Measurements from ENCODE around the gene FHL3. TPM values are rescaled to one million over a fixed set of nuclear protein-coding genes. Genes with fewer than 3 reads are reported as not detected.

FHL3 gene
- total and polyA plus RNA-seq, 8 donors: 14.8 to 34.4 (median 17.8) TPM

DNA sequence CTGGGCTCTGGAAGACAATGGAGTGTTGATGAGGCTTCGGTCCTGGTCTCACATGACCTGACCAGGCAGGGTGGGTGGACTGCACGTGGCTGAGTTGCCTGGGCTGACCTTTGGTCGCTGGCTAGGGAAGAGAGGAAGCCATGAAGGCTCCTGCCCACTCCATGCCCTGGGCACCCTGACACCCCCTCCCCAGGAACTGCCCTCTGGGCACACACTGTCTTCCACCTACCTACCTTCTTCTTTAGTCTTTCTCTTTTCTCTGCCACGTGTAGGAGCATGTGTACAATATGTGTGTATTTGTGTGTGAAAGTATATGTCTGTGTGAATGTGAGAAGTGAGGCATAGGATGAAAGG lies 26.2 kb upstream of the FHL3 start:
- Histone ChIP-seq H3K4me3 (no peak overlapping the region), H3K27me3 (peaks cover 0 to 21% of the 10 kb centered on the region in 2 donors), H3K36me3 (no peaks in the 10 kb centered on the region), H3K4me1 (peaks cover 15 to 32% of the 10 kb centered on the region in 2 donors), H3K9me3 (no peaks in the 10 kb centered on the region), H3K27ac (no peak overlapping the region)
- intact Hi-C loops (cut with DNase I): no loop called here
- ATAC-seq: no peak
- TF ChIP-seq, protein P1, sequence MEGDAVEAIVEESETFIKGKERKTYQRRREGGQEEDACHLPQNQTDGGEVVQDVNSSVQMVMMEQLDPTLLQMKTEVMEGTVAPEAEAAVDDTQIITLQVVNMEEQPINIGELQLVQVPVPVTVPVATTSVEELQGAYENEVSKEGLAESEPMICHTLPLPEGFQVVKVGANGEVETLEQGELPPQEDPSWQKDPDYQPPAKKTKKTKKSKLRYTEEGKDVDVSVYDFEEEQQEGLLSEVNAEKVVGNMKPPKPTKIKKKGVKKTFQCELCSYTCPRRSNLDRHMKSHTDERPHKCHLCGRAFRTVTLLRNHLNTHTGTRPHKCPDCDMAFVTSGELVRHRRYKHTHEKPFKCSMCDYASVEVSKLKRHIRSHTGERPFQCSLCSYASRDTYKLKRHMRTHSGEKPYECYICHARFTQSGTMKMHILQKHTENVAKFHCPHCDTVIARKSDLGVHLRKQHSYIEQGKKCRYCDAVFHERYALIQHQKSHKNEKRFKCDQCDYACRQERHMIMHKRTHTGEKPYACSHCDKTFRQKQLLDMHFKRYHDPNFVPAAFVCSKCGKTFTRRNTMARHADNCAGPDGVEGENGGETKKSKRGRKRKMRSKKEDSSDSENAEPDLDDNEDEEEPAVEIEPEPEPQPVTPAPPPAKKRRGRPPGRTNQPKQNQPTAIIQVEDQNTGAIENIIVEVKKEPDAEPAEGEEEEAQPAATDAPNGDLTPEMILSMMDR (IDR thresholded peaks at IDR 0.05): no peak
- no peak for DNase-seq

DNA sequence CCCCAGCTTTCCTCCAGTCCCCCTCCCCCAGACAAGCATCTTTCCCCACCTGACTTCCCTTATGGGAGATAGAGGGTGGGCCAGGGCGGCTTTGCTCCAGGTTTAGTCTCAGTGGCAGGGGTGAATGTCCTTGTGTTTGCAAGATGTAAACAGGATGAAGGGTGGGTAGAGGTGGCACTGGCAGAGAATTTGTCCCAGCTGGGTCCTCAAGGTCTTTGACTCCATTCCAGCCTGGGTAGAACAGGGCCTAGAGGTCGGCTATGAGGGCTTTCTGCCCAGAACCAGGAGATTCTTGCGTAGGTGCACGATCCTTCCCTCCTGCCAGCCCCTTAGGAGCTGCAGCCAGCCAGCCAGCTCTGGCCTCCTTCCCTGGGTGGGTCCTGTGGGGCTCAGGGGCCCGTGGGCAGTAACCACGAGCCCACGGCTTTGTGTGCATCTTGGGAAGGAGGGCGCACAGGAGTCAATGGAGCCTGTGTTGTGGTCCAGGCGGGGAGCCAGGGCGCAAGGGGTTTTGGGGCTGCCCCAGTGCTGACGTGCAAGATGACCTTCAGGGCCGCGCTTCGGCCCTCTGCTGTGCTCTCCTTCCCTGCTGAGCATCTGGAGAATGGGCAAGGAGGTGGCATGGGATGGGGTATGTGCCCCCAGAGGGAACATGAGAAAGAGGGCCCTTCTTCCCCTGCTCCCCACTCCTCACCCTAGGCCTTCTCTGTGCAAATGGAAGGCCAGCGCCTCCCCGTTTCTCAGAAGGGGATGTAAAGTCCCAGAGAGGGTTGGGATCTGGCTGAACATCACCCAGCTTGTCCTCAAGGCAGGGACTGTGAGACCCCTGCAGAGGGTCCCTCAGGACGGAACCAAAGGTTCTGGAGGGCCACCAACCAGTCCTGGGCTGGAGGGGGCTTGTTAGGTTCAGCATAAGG lies 25.5 kb upstream of the FHL3 start:
- no peak overlapping the region for H3K4me3 ChIP-seq
- no peak overlapping the region for H3K27ac ChIP-seq

DNA sequence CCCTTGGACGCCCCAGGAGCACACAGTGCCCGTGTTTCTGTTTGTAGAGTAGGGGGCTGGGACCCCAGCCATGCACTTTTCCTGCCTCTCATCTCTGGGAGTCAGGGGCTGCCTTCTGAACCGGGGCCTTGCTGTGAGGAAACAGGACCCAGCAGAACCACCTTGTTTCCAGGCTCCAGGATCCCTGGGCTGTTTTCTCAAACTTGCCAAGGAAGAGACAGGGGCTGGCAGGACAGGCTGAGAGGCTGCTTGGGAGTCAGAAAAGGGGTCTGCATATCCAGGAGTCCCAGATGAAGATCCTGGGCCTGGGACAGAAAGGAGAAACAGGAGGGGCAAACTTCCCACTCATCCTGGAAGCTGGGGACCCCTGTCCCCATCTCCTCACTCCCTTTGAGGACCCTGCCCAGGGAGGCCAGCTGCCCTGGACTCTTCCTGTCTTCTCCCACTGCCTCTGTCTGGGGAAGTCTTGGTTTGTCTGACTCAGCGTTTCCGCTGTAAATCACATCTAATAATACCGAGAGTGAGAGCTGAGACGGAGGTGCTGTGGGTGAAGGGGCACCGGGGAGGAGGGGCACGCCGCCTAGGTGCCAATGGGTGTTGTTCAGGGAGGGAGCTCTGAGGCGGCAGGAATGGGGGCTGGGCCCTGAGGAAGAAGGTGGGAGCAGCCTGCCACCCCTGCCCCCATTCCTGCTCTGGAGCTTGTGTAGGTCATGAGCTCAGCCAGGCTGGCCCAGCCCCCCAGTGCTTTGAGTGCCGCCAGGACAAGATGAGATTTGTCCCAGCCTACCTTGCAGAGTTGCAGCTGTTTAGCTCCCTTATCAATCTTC lies 24.6 kb upstream of the FHL3 start:
- H3K36me3 ChIP-seq: peaks cover 0 to 11% of the 10 kb centered on the region in 2 donors
- DNase-seq: peak in 2 of 4 donors; percentile 37 to 56
- peak overlapping the region; percentile 16 to 26 for H3K27ac ChIP-seq
- H3K4me1 ChIP-seq: peaks cover 15 to 35% of the 10 kb centered on the region in 2 donors
- H3K9me3 ChIP-seq: no peaks in the 10 kb centered on the region
- intact Hi-C loops (cut with DNase I): no loop called here
- TF ChIP-seq, protein P1 (IDR thresholded peaks at IDR 0.05): no peak
- peaks cover 0 to 21% of the 10 kb centered on the region in 2 donors for H3K27me3 ChIP-seq
- no peak overlapping the region for H3K4me3 ChIP-seq
- peak; percentile 41 for ATAC-seq

More for the DNA sequence above, 25.5 kb upstream of the FHL3 start:
- ATAC-seq: no peak
- H3K4me1 ChIP-seq: peaks cover 15 to 35% of the 10 kb centered on the region in 2 donors
- no peaks in the 10 kb centered on the region for H3K9me3 ChIP-seq
- H3K27me3 ChIP-seq: peaks cover 0 to 21% of the 10 kb centered on the region in 2 donors
- H3K36me3 ChIP-seq: peaks cover 0 to 2% of the 10 kb centered on the region in 2 donors
- DNase-seq: peak in 1 of 4 donors; percentile 25
- TF ChIP-seq, protein P1 (IDR thresholded peaks at IDR 0.05): no peak
- intact Hi-C loops (cut with DNase I): no loop called here

DNA sequence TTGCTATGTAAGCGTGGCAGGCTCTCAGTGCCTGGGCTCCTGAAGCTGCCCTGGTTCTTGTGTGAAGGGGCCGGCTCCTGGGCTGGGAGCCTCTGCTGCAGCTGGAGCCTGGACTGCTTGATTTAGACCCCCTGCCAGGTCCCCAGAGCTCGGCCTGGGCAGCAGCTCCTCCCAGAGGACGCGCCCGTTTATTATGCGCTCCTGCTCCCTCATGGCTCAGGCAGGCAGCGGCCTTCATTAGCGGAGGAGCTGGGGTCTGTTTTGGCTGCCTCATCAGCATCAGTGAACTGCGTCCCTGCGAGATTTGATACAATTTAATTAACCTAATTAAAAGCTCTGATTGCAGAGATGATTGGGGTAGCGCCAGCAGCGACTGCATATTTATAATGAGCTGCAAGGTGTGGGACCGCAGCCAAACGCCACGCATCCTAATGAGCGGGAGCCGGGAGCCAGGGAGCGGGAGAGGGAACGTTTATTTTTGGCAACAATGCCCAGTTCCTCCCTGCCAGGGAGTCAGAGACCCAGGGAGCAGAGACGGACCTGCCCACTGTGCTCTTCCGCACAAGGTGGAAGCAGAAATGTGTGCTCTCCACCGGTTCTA lies 23.9 kb upstream of the FHL3 start:
- Histone ChIP-seq H3K4me3 (no peak overlapping the region), H3K27ac (peak overlapping the region; percentile 16 to 26), H3K36me3 (peaks cover 0 to 17% of the 10 kb centered on the region in 2 donors), H3K4me1 (peaks cover 15 to 35% of the 10 kb centered on the region in 2 donors), H3K9me3 (no peaks in the 10 kb centered on the region), H3K27me3 (peaks cover 0 to 21% of the 10 kb centered on the region in 2 donors)
- no peak for ATAC-seq
- DNase-seq: peak in 2 of 4 donors; percentile 33 to 62
- TF ChIP-seq, protein P1 (IDR thresholded peaks at IDR 0.05): no peak
- intact Hi-C loops (cut with DNase I): no loop called here

All from left lung (tissue), 10 donors.